DND-41 (cell line): ENCODE measurements around the gene CYTH3.

Experiments
- ATAC-seq: fragments of 200-7000 bp; cut with Tn5 transposase; 3 replicates; pipeline ENCODE4 v1.9.1; 2021; ENCODE audit warnings: low read depth; ENCODE audit not compliant: insufficient read depth
- DNase-seq: peaks from one replicate; pipeline ENCODE4 v3.0.0-alpha.2; 2020
- H2AFZ ChIP-seq: 2 replicates; pipeline ENCODE4 v1.6.0; 2012; ENCODE audit warnings: low read depth, low read length
- H3K27ac ChIP-seq: 2 replicates; pipeline ENCODE4 v1.5.1; 2012; ENCODE audit warnings: low read length, inconsistent platforms
- H3K27me3 ChIP-seq: fragments of 200-600 bp; sonication (generic); 2 replicates; pipeline ENCODE4 v1.6.0; 2012; ENCODE audit warnings: low read length, mild to moderate bottlenecking, inconsistent platforms; ENCODE audit not compliant: insufficient read depth, poor library complexity
- H3K36me3 ChIP-seq: 2 replicates; pipeline ENCODE4 v1.5.1; 2012; ENCODE audit warnings: low read length, inconsistent platforms; ENCODE audit not compliant: insufficient read depth
- H3K4me1 ChIP-seq: 2 replicates; pipeline ENCODE4 v1.5.1; 2012; ENCODE audit warnings: mild to moderate bottlenecking, low read length; ENCODE audit not compliant: insufficient read depth
- H3K4me2 ChIP-seq: 2 replicates; pipeline ENCODE4 v1.6.0; 2012; ENCODE audit warnings: mild to moderate bottlenecking, moderate library complexity, low read length, inconsistent platforms; ENCODE audit not compliant: insufficient read depth
- H3K4me3 ChIP-seq, 2 experiments: fragments of 200-600 bp in 1 of 2; shearing (Covaris generic) in 1 of 2; 2 replicates each; pipeline ENCODE4 v1.5.1; 2012 to 2016; ENCODE audit warnings: inconsistent platforms in 2 of 2, low read length in 2 of 2, mild to moderate bottlenecking in 2 of 2, low read depth in 1 of 2, moderate library complexity in 1 of 2
- H3K79me2 ChIP-seq: 2 replicates; pipeline ENCODE4 v1.6.0; 2012; ENCODE audit warnings: low read length, inconsistent platforms; ENCODE audit not compliant: insufficient read depth
- H3K9ac ChIP-seq: 2 replicates; pipeline ENCODE4 v1.6.0; 2012; ENCODE audit warnings: low read depth, mild to moderate bottlenecking, inconsistent platforms, low read length, moderate library complexity
- H3K9me3 ChIP-seq: 2 replicates; pipeline ENCODE4 v1.5.1; 2012; ENCODE audit warnings: low read length, moderate library complexity, mild to moderate bottlenecking, inconsistent platforms; ENCODE audit not compliant: insufficient read depth, severe bottlenecking
- H4K20me1 ChIP-seq: 2 replicates; pipeline ENCODE4 v1.6.0; 2012; ENCODE audit warnings: low read length; ENCODE audit not compliant: insufficient read depth
- EZH2 ChIP-seq: IDR thresholded peaks from 3 replicates; pipeline ENCODE4 v1.6.1; 2012; ENCODE audit warnings: borderline replicate concordance, low read depth, mild to moderate bottlenecking, moderate library complexity, low read length, inconsistent platforms; ENCODE audit not compliant: severe bottlenecking
- TF ChIP-seq, protein P1 (sequence below): IDR thresholded peaks from 2 replicates; pipeline ENCODE4 v1.5.1; 2012; ENCODE audit warnings: borderline replicate concordance, low read length, moderate library complexity, mild to moderate bottlenecking; ENCODE audit not compliant: poor library complexity, severe bottlenecking; ENCODE audit errors: extremely low read depth

The CYTH3 gene

DNA sequence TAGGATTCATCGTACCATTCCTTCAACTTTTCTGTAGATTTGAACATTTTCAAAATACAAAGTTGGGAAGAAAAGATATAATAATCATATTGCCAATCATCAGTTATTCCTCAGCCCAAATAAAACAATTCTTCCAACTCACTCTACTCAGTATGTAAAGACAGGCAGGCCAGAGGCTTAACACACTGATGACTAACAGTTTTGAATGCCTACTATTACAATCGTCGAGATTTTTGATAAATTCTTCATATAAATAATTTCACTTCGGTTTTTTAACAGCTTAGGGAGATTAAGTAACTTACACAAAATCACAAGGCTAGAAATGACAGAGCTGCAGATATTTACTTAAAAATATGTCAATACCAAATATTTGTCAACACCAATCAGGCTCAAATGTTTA, 17.6 kb downstream of the CYTH3 start:
- H3K9ac ChIP-seq = no peak overlapping the region
- no peak for ATAC-seq
- no peaks in the 10 kb centered on the region; the same call in 1 of the 2 replicates for H4K20me1 ChIP-seq
- H3K79me2 ChIP-seq = no peaks in the 10 kb centered on the region; the same call in 1 of the 2 replicates
- H3K4me1 ChIP-seq = peaks cover 32% of the 10 kb centered on the region
- H2AFZ ChIP-seq = no peak overlapping the region
- H3K4me2 ChIP-seq = no peak overlapping the region
- H3K27me3 ChIP-seq = no peaks in the 10 kb centered on the region
- DNase-seq = no peak
- H3K4me3 ChIP-seq = no peak overlapping the region
- H3K36me3 ChIP-seq = no peaks in the 10 kb centered on the region
- H3K27ac ChIP-seq = no peak overlapping the region
- no peaks in the 10 kb centered on the region for H3K9me3 ChIP-seq
- TF ChIP-seq, protein P1, sequence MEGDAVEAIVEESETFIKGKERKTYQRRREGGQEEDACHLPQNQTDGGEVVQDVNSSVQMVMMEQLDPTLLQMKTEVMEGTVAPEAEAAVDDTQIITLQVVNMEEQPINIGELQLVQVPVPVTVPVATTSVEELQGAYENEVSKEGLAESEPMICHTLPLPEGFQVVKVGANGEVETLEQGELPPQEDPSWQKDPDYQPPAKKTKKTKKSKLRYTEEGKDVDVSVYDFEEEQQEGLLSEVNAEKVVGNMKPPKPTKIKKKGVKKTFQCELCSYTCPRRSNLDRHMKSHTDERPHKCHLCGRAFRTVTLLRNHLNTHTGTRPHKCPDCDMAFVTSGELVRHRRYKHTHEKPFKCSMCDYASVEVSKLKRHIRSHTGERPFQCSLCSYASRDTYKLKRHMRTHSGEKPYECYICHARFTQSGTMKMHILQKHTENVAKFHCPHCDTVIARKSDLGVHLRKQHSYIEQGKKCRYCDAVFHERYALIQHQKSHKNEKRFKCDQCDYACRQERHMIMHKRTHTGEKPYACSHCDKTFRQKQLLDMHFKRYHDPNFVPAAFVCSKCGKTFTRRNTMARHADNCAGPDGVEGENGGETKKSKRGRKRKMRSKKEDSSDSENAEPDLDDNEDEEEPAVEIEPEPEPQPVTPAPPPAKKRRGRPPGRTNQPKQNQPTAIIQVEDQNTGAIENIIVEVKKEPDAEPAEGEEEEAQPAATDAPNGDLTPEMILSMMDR = no peak
- TF ChIP-seq EZH2 = no peak

DNA sequence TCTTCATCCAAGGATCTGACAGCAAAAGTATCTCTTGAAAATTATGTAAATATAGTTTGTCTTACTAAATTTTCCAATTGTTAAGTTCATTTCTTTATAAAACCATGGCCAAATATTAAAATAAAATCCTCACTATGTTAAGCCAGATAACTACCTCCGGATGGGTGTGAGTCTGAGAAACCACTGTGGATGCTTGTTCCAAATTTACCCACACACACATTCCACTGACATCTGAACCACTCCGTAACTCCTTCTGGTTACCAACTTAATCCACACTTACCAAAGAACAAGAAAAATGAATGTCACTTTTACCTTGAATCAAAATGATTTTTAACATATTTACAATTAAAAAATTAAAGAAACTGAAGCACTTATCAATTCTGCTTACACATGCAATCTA, 19.7 kb downstream of the CYTH3 start:
- Histone ChIP-seq H3K4me2 (no peak overlapping the region), H3K4me3 (no peak overlapping the region), H3K27ac (no peak overlapping the region), H3K36me3 (no peaks in the 10 kb centered on the region), H3K9ac (no peak overlapping the region), H2AFZ (no peak overlapping the region), H3K4me1 (peaks cover 17% of the 10 kb centered on the region), H3K9me3 (no peaks in the 10 kb centered on the region), H3K27me3 (no peaks in the 10 kb centered on the region), H3K79me2 (no peaks in the 10 kb centered on the region; the same call in 1 of the 2 replicates), H4K20me1 (peaks cover 7% of the 10 kb centered on the region; the same call in 1 of the 2 replicates)
- DNase-seq (no peak), ATAC-seq (no peak)
- no peak for TF ChIP-seq EZH2
- TF ChIP-seq, protein P1 = no peak

DNA sequence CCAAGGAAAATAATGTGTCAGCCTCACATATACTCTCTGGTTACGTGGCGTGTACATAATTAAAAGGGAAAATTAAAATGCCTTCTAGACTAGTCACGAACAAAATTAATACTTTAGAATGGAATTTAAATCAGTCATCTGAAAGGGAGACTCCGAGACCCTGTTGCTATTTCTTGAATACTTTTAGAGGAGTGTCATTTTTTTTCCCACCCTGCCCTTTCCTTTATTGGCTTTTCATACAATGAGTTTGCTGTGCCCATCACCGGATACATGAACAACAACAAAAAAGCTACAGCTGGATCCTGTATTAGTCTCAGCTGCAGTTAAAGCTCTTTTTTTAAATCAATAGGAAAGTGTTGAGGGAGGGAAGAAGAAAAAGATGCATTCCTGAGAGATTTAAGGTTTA, 20.1 kb downstream of the CYTH3 start:
- TF ChIP-seq EZH2 = no peak
- H3K27me3 ChIP-seq = no peaks in the 10 kb centered on the region
- no peak overlapping the region for H3K9ac ChIP-seq
- H3K36me3 ChIP-seq = no peaks in the 10 kb centered on the region
- peaks cover 7% of the 10 kb centered on the region; the same call in 1 of the 2 replicates for H4K20me1 ChIP-seq
- no peak overlapping the region for H2AFZ ChIP-seq
- H3K27ac ChIP-seq = no peak overlapping the region
- H3K79me2 ChIP-seq = no peaks in the 10 kb centered on the region
- DNase-seq (no peak), ATAC-seq (no peak)
- H3K4me2 ChIP-seq = no peak overlapping the region
- H3K4me1 ChIP-seq = peaks cover 13% of the 10 kb centered on the region
- H3K9me3 ChIP-seq = no peaks in the 10 kb centered on the region
- H3K4me3 ChIP-seq = no peak overlapping the region

DNA sequence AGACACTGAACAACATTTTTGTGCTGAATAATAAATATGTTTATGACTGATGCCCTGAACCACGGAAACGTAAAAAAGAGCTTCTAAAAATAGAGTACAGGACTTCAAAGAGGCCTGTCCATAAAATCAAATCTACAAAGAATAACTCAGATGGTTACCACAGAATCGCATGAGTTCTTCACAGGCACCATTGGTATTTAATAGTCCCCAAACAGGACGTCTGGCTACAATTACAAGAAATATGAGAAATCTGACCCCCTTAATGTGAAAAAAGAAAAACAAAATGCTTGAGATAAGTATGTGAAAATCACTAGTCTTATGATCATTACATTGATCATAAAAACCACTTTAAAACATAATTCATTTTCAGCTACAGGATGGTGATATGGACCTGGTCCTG, 20.8 kb downstream of the CYTH3 start:
- ATAC-seq = no peak
- Histone ChIP-seq H4K20me1 (peaks cover 7% of the 10 kb centered on the region; the same call in 1 of the 2 replicates), H3K4me3 (no peak overlapping the region), H3K9me3 (no peaks in the 10 kb centered on the region), H3K79me2 (no peaks in the 10 kb centered on the region), H3K27ac (no peak overlapping the region), H3K36me3 (no peaks in the 10 kb centered on the region), H2AFZ (no peak overlapping the region), H3K27me3 (no peaks in the 10 kb centered on the region), H3K4me1 (peaks cover 6% of the 10 kb centered on the region), H3K4me2 (no peak overlapping the region), H3K9ac (no peak overlapping the region)
- TF ChIP-seq EZH2 = no peak
- TF ChIP-seq, protein P1 = no peak
- no peak for DNase-seq
